ENCODE data around the gene AASS.

Gene AASS

GRCh38 chr7:122072924-122073599 is 71.0 kb downstream of the AASS start:
- Mint-ChIP-seq H3K9me3 (ENCODE audit: low read depth) (peaks cover 3% of the 10 kb centered on the region), H3K36me3 (peaks cover 4% of the 10 kb centered on the region), H3K4me1 (ENCODE audit: low read depth) (no peaks in the 10 kb centered on the region)

GRCh38 chr7:122072272-122072671 is 71.8 kb downstream of the AASS start:
- H3K4me3 Mint-ChIP-seq, result no peak overlapping the region
- H3K27ac Mint-ChIP-seq, result no peak overlapping the region
- H3K9me3 Mint-ChIP-seq (ENCODE audit: low read depth), result peaks cover 3% of the 10 kb centered on the region
- peaks cover 2% of the 10 kb centered on the region for H3K36me3 Mint-ChIP-seq
- H3K4me1 Mint-ChIP-seq (ENCODE audit: low read depth), result no peaks in the 10 kb centered on the region
- no peaks in the 10 kb centered on the region for H3K27me3 Mint-ChIP-seq

More at GRCh38 chr7:122072924-122073599, 71.0 kb downstream of the AASS start:
- no peaks in the 10 kb centered on the region for H3K27me3 Mint-ChIP-seq
- no peak overlapping the region for H3K4me3 Mint-ChIP-seq
- H3K27ac Mint-ChIP-seq, result no peak overlapping the region

DNA sequence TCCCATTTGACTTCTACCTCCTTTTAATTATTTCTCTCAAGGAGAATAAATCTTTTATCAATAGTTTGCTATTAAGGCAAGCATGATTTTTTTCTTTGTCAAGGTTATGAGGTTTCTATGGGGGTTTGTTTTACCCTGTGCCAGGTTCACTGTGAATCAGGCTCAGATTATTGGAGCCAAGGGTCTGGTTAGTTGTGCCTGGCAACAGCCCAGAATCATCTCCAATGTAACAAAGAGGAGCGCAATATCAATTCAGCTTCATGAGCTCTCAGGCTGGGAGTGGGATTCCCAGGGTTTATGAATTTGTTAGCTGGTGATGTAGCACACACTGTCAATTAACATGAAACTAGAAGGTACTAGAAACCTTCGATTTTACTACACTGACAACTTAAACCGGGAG is 73.2 kb downstream of the AASS start:
- no peaks in the 10 kb centered on the region for H3K4me1 Mint-ChIP-seq (ENCODE audit: low read depth)
- H3K27me3 Mint-ChIP-seq, result no peaks in the 10 kb centered on the region
- H3K9me3 Mint-ChIP-seq (ENCODE audit: low read depth), result peaks cover 3% of the 10 kb centered on the region
- no peak overlapping the region for H3K27ac Mint-ChIP-seq
- peaks cover 2% of the 10 kb centered on the region for H3K36me3 Mint-ChIP-seq
- H3K4me3 Mint-ChIP-seq, result no peak overlapping the region

- Mint-ChIP-seq H3K36me3 (no peaks in the 10 kb centered on the region), H3K27me3 (no peaks in the 10 kb centered on the region), H3K4me3 (no peak overlapping the region)
Observed at GRCh38 chr7:122070062-122070461, 74.0 kb downstream of the AASS start.

DNA sequence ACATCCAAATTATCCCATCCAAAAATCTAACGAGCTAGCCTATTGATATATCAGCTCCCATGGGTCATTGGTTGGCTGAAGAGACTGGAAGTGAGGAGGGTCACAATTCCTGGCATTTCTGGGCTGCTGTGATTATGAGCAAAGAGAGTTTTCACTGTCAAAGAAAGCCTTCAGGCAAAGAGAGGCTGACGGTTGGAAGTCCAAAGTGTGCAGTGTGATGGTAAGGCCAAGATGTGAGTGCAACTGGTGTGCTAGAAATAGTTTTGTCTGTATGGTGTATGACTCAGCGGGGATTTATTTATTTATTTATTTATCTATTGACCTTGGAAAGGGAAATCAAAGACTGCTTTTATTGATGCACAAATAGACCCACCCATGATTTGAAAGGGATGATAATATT is 75.0 kb downstream of the AASS start:
- no peaks in the 10 kb centered on the region for H3K27me3 Mint-ChIP-seq
- no peaks in the 10 kb centered on the region for H3K36me3 Mint-ChIP-seq
- H3K4me3 Mint-ChIP-seq, result no peak overlapping the region
- no peaks in the 10 kb centered on the region for H3K9me3 Mint-ChIP-seq (ENCODE audit: low read depth)
- H3K27ac Mint-ChIP-seq, result no peak overlapping the region
- no peaks in the 10 kb centered on the region for H3K4me1 Mint-ChIP-seq (ENCODE audit: low read depth)

More at GRCh38 chr7:122070062-122070461, 74.0 kb downstream of the AASS start:
- Mint-ChIP-seq H3K4me1 (ENCODE audit: low read depth) (no peaks in the 10 kb centered on the region), H3K9me3 (ENCODE audit: low read depth) (no peaks in the 10 kb centered on the region), H3K27ac (no peak overlapping the region)

GRCh38 chr7:122068046-122068445 is 76.0 kb downstream of the AASS start:
- no peaks in the 10 kb centered on the region for H3K9me3 Mint-ChIP-seq (ENCODE audit: low read depth)
- no peaks in the 10 kb centered on the region for H3K36me3 Mint-ChIP-seq
- no peaks in the 10 kb centered on the region for H3K27me3 Mint-ChIP-seq
- no peak overlapping the region for H3K27ac Mint-ChIP-seq
- H3K4me1 Mint-ChIP-seq (ENCODE audit: low read depth), result no peaks in the 10 kb centered on the region
- H3K4me3 Mint-ChIP-seq, result no peak overlapping the region

- H3K4me3 Mint-ChIP-seq, result no peak overlapping the region
- H3K27me3 Mint-ChIP-seq, result no peaks in the 10 kb centered on the region
Observed at GRCh38 chr7:122067077-122067476, 77.0 kb downstream of the AASS start.

GRCh38 chr7:122064971-122065370 is 79.1 kb downstream of the AASS start:
- no peaks in the 10 kb centered on the region for H3K27me3 Mint-ChIP-seq
- H3K27ac Mint-ChIP-seq, result no peak overlapping the region
- no peaks in the 10 kb centered on the region for H3K4me1 Mint-ChIP-seq (ENCODE audit: low read depth)
- H3K36me3 Mint-ChIP-seq, result no peaks in the 10 kb centered on the region
- no peaks in the 10 kb centered on the region for H3K9me3 Mint-ChIP-seq (ENCODE audit: low read depth)
- no peak overlapping the region for H3K4me3 Mint-ChIP-seq

More at GRCh38 chr7:122067077-122067476, 77.0 kb downstream of the AASS start:
- H3K27ac Mint-ChIP-seq, result no peak overlapping the region
- no peaks in the 10 kb centered on the region for H3K9me3 Mint-ChIP-seq (ENCODE audit: low read depth)
- no peaks in the 10 kb centered on the region for H3K36me3 Mint-ChIP-seq
- no peaks in the 10 kb centered on the region for H3K4me1 Mint-ChIP-seq (ENCODE audit: low read depth)

DNA sequence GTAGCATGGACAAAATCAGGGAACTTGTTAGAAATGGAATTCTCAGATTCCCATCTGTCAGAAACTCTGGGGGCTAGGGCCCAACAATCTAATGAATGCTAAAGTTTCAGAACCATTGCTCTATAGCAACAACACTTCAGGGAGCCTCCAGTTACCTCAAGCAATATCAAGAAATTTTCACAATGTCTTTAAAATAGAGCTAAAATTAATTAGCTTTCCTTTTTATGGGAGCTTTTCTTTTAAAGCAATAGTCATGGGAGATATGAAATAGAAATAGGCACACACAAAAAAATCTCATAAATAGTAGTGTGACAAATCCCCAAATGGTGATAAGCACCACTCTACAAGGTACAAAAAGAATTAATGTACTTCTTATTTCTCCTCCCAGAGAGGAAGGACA is 80.9 kb downstream of the AASS start:
- no peaks in the 10 kb centered on the region for H3K27me3 Mint-ChIP-seq
- no peaks in the 10 kb centered on the region for H3K36me3 Mint-ChIP-seq
- no peak overlapping the region for H3K27ac Mint-ChIP-seq
- no peaks in the 10 kb centered on the region for H3K9me3 Mint-ChIP-seq (ENCODE audit: low read depth)
- no peak overlapping the region for H3K4me3 Mint-ChIP-seq
- no peaks in the 10 kb centered on the region for H3K4me1 Mint-ChIP-seq (ENCODE audit: low read depth)

- Mint-ChIP-seq H3K27me3 (no peaks in the 10 kb centered on the region), H3K9me3 (ENCODE audit: low read depth) (no peaks in the 10 kb centered on the region), H3K27ac (no peak overlapping the region), H3K36me3 (no peaks in the 10 kb centered on the region), H3K4me1 (ENCODE audit: low read depth) (no peaks in the 10 kb centered on the region), H3K4me3 (no peak overlapping the region)
Observed at GRCh38 chr7:122059542-122059941, 84.5 kb downstream of the AASS start.

DNA sequence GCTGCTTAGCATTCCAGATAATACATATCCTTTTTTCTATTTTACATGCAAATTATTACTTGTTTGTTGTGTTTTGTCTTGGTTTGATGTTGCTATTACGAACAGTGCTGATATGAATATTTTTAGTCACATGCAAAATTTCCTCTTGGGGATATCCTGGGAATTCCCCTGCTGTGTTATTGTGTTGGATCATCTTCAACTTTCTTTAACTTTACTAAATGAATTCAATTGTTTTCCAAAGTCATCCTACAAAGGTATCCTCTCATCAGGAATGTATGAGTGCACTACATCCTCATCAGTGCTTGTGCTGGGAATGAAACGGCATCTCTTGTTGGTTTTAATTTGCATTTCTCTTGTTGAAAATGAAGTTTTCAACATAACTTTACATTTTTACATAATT is 87.1 kb downstream of the AASS start:
- no peak overlapping the region for H3K27ac Mint-ChIP-seq
- no peak overlapping the region for H3K4me3 Mint-ChIP-seq
- no peaks in the 10 kb centered on the region for H3K27me3 Mint-ChIP-seq
- no peaks in the 10 kb centered on the region for H3K36me3 Mint-ChIP-seq
- no peaks in the 10 kb centered on the region for H3K4me1 Mint-ChIP-seq (ENCODE audit: low read depth)
- no peaks in the 10 kb centered on the region for H3K9me3 Mint-ChIP-seq (ENCODE audit: low read depth)

- Mint-ChIP-seq H3K36me3 (no peaks in the 10 kb centered on the region), H3K27ac (no peak overlapping the region), H3K4me3 (no peak overlapping the region), H3K9me3 (ENCODE audit: low read depth) (no peaks in the 10 kb centered on the region), H3K4me1 (ENCODE audit: low read depth) (no peaks in the 10 kb centered on the region), H3K27me3 (peaks cover 3% of the 10 kb centered on the region)
Observed at GRCh38 chr7:122055073-122055472, 89.0 kb downstream of the AASS start.

DNA sequence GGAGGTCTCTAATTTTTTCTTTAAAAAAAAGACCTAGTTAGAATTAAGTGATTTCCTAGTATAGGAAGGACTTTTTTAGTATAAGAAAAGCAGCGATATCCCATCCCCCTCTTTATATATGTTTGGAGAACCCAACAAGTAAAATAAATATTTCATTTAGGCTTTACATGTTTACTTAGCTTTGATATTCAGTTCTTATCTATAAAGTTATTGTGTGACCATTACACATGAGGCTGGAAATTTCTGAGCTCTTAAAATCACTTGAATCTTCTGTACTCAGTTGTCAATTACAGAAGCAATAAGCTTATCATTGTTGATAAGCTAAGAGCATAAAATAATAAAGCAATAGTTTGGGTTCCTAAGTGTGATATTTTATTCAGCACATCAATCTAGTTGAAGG is 89.7 kb downstream of the AASS start:
- Mint-ChIP-seq H3K36me3 (no peaks in the 10 kb centered on the region), H3K27ac (no peak overlapping the region), H3K4me1 (ENCODE audit: low read depth) (no peaks in the 10 kb centered on the region), H3K4me3 (no peak overlapping the region), H3K9me3 (ENCODE audit: low read depth) (no peaks in the 10 kb centered on the region), H3K27me3 (peaks cover 3% of the 10 kb centered on the region)

DNA sequence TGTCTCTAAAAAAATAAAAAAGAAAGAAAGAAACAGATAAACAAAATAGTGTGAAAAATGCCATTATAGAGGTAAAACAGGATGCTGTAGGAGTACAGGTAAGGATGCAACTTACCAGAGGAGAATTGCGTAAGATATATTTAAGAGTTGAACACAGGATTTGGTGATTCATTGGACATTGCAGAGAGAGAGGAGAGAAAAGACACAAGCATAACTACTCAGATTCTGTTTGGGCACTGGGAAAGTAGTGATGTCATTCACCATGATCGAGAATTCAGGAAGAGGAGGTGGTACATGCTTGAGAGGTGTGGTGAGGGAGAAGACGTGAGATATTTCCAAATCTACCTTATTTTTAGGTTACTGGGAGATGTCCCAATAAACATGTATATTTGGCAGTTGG is 97.6 kb downstream of the AASS start:
- Mint-ChIP-seq H3K4me3 (no peak overlapping the region), H3K4me1 (ENCODE audit: low read depth) (no peaks in the 10 kb centered on the region), H3K36me3 (no peaks in the 10 kb centered on the region), H3K27ac (no peak overlapping the region), H3K27me3 (peaks cover 3% of the 10 kb centered on the region), H3K9me3 (ENCODE audit: low read depth) (no peaks in the 10 kb centered on the region)

DNA sequence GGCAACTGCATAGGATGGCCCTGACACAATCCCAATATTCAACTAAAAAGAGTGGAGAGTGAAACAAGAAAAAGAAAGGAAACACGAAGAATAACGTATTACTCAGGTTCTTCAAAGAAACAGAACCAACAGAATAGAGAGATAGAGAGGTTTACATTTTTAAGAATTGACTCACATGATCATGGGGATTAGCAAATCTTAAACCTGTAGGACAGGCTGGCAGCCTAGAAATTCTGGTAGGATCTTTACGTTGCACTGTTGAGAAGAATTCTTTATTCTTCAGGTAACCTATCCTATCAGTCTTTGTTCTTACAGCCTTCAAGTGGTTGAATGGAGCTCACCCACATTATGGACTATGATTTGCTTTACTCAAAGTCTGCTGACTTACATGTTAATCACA is 103.9 kb downstream of the AASS start:
- Mint-ChIP-seq H3K4me1 (ENCODE audit: low read depth) (no peaks in the 10 kb centered on the region), H3K27ac (no peak overlapping the region), H3K27me3 (no peaks in the 10 kb centered on the region), H3K9me3 (ENCODE audit: low read depth) (no peaks in the 10 kb centered on the region), H3K4me3 (no peak overlapping the region), H3K36me3 (no peaks in the 10 kb centered on the region)

DNA sequence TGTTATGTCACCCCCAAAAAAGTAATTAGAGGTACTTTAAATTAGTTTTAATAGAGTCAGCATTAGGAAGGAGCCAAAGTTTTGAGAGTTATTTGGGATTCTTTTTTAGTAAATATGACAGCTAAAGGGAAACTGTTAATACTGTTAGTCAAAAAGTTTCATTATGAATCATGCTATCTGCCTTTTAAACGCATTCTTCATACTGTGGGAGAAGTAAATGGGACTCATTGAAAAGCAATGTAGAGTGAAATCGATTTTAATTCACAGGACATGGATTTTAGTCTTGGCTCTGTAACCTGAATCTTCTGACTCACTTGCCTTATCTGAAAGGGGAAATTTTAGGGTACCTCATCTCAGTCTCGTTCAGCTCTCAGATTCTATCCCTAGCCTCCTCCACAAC is 105.1 kb downstream of the AASS start:
- Mint-ChIP-seq H3K27ac (no peak overlapping the region), H3K4me3 (no peak overlapping the region), H3K4me1 (ENCODE audit: low read depth) (no peaks in the 10 kb centered on the region), H3K27me3 (no peaks in the 10 kb centered on the region), H3K9me3 (ENCODE audit: low read depth) (no peaks in the 10 kb centered on the region), H3K36me3 (no peaks in the 10 kb centered on the region)
